NB4 (cell line): ENCODE data around the gene FRZB.

Experiments
- DNase-seq: peaks from one replicate; pipeline ENCODE4 v3.0.0; 2010; ENCODE audit warnings: low read depth
- H3K4me3 ChIP-seq: one replicate; pipeline ENCODE4 v1.5.1; 2011; ENCODE audit warnings: mild to moderate bottlenecking, low read depth, low read length, moderate library complexity
- CTCF ChIP-seq: IDR thresholded peaks from one replicate; pipeline ENCODE4 v1.5.1; 2012; ENCODE audit warnings: low read depth, low read length
- MYC ChIP-seq: IDR thresholded peaks from 2 replicates; pipeline ENCODE4 v1.6.1; 2011; ENCODE audit warnings: low read depth, low read length
- POLR2A ChIP-seq: IDR thresholded peaks from 2 replicates; pipeline ENCODE4 v1.6.1; 2011; ENCODE audit warnings: mild to moderate bottlenecking; ENCODE audit not compliant: insufficient read length; ENCODE audit errors: extremely low read depth
- TF ChIP-seq, protein P1 (sequence below): IDR thresholded peaks from 2 replicates; pipeline ENCODE4 v1.6.1; 2011; ENCODE audit warnings: low read depth, low read length

Gene FRZB

GRCh38 chr2:182824056-182824766, 42.2 kb downstream of the FRZB start:
- H3K4me3 ChIP-seq: no peak overlapping the region
- no peak for TF ChIP-seq POLR2A
- TF ChIP-seq, protein P1, sequence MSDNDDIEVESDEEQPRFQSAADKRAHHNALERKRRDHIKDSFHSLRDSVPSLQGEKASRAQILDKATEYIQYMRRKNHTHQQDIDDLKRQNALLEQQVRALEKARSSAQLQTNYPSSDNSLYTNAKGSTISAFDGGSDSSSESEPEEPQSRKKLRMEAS: no peak
- no peak for TF ChIP-seq CTCF
- no peak for TF ChIP-seq MYC
- DNase-seq: no peak

DNA sequence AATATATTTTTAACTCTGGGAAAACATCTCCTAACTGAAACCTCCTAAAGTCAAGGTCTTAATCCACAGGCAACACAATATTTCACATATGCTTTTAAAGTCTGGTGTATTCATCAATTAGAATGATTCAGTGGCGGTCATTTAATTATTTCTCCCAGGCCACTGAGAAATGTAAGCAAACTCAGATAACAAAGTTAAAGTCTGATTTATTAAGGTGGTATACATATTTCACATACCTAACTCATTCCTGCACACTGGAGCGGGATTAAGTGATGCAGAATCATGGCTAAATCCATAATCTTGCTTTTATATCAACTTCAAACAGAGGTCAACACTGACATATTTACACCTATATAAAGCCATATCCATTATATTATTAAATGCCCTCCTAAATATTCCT, 43.7 kb downstream of the FRZB start:
- no peak for TF ChIP-seq MYC
- no peak for TF ChIP-seq POLR2A
- no peak for TF ChIP-seq CTCF
- TF ChIP-seq, protein P1: no peak
- no peak overlapping the region for H3K4me3 ChIP-seq
- DNase-seq: no peak

DNA sequence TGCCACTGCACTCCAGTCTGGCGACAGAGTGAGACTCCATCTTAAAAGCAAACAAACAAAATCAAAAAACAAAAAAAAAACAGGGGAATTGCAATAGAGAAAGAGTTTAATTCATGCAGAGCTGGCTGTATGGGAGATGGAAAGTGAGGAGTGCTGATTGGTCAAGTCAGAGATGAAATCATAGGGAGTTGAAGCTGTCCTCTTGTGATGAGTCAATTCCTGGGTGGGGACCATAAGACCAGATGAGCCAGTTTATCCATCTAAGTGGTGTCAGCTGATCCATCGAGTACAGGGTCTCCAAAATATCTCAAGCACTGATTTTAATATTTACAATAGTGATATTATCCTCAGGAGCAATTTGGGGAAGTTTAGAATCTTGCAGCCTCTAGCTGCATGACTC, 45.3 kb downstream of the FRZB start:
- no peak for DNase-seq
- no peak overlapping the region for H3K4me3 ChIP-seq
- TF ChIP-seq POLR2A (no peak), MYC (no peak), CTCF (no peak)
- TF ChIP-seq, protein P1: no peak

DNA sequence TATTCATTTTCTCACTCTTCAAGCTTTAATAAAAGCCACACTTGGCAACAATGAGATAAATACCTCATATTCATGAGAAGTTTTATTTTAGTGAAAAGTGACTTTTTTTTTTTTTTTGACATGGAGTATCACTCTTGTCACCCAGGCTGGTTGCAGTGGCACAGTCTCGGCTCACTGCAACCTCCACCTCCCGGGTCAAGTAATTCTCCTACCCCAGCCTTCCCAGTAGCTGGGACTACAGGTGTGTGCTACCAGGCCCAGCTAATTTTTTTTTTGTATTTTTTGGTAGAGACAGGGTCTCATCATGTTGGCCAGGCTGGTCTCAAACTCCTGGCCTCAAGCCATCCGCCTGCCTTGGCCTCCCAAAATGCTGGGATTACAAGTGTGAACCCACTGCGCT, 47.0 kb downstream of the FRZB start:
- no peak overlapping the region for H3K4me3 ChIP-seq
- DNase-seq: no peak
- TF ChIP-seq, protein P1: no peak
- TF ChIP-seq MYC (no peak), POLR2A (no peak)

GRCh38 chr2:182818925-182819324, 47.5 kb downstream of the FRZB start:
- DNase-seq: no peak
- no peak overlapping the region for H3K4me3 ChIP-seq
- TF ChIP-seq CTCF: no peak
- TF ChIP-seq MYC: no peak

DNA sequence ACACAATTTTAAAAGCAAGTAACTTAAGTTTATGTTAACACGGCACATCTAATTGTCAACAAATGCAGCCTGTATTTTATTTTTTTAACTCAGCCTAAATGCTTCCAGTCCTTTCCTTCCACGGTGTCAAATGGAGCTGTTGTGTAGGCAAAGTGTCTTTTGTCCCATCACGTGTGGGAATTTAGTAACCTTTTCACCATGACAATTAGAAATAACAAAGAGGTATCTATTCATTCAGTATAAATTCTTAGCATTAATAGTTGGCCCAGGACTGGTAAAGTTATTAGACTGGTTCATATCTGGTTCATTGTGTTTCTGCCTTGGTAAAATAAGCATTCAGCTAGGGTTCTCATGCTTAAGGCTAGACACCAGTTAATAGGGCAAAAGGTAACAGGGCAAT, 47.9 kb downstream of the FRZB start:
- DNase-seq: no peak
- H3K4me3 ChIP-seq: no peak overlapping the region
- no peak for TF ChIP-seq CTCF
- no peak for TF ChIP-seq POLR2A
- TF ChIP-seq MYC: no peak
- TF ChIP-seq, protein P1: no peak
